SK-N-MC (cell line): ENCODE results near the gene ADAMTS17.
"Not testable (repeated sequence)": the region's sequence is repeated elsewhere in the genome, so short reads cannot be mapped to it uniquely, and the experiment has no call there.

Source experiments
- DNase-seq: peaks from one replicate; pipeline ENCODE4 v3.0.0-alpha.2; 2011; ENCODE audit warnings: low read depth, low spot score
- H3K27ac ChIP-seq: fragments of 200-600 bp; sonication (generic); 2 replicates; pipeline ENCODE4 v1.5.1; 2016; ENCODE audit warnings: mixed run types
- H3K36me3 ChIP-seq: fragments of 200-600 bp; sonication (generic); 2 replicates; pipeline ENCODE4 v1.6.1; 2017; ENCODE audit warnings: antibody characterized with exemption, low read length, mixed read lengths; ENCODE audit not compliant: insufficient read depth
- H3K4me3 ChIP-seq: fragments of 200-600 bp; sonication (generic); 2 replicates; pipeline ENCODE4 v1.5.1; 2016
- H3K9ac ChIP-seq: fragments of 200-600 bp; sonication (generic); 2 replicates; pipeline ENCODE4 v1.8.0; 2017; ENCODE audit warnings: mixed run types, mixed read lengths; ENCODE audit not compliant: insufficient read length
- H3K9me3 ChIP-seq: fragments of 200-600 bp; sonication (generic); 2 replicates; pipeline ENCODE4 v1.6.1; 2017; ENCODE audit warnings: low read depth, mild to moderate bottlenecking, antibody characterized with exemption, low read length, moderate library complexity, mixed read lengths
- EZH2 ChIP-seq: fragments of 200-600 bp; sonication (generic); IDR thresholded peaks from one replicate; pipeline ENCODE4 v1.6.1; 2017; ENCODE audit warnings: antibody characterized with exemption
- FOXP2 ChIP-seq: optimal IDR thresholded peaks from 2 replicates; pipeline ENCODE3; 2011; ENCODE audit warnings: mild to moderate bottlenecking, moderate library complexity; ENCODE audit not compliant: insufficient read depth; ENCODE audit errors: extremely low read length, control extremely low read depth
- POLR2AphosphoS5 ChIP-seq: IDR thresholded peaks from 2 replicates; pipeline ENCODE4 v1.6.1; 2012; ENCODE audit warnings: mild to moderate bottlenecking, low read depth, low read length, borderline replicate concordance

The ADAMTS17 gene

DNA sequence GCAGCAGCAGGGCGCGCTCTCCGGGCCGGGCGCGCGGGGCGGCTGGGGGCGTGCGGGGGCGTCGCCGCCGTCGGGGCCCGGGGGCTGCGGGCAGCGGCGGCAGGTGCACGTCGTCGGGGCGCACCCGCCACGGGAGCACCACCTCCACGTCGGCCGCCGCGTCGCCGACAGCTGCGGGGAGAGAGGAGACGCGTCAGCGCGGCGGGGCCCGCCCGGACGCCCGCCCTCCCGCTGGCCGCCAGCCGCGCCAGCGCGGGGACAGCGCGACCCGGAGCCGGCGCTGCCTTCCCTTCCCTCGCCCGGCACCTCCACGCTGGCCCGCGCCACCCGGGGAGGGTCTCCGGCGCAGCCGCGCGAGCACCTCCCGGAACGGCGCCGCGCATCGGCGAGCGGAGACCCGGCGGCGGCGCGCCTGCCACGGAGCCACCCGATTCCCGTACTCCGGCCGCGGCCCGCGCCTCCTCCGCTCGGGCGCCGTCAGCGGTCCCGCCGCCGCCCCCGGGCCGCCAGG lies 481 bp downstream of the ADAMTS17 start:
- peak overlapping the region; percentile 83 for H3K4me3 ChIP-seq
- no peaks in the 10 kb centered on the region for H3K36me3 ChIP-seq
- no peak overlapping the region for H3K27ac ChIP-seq
- H3K9me3 ChIP-seq, result no peaks in the 10 kb centered on the region
- H3K9ac ChIP-seq, result no peak overlapping the region
- TF ChIP-seq POLR2AphosphoS5 (no peak), FOXP2 (no peak), EZH2 (no peak)
- DNase-seq, result no peak

DNA sequence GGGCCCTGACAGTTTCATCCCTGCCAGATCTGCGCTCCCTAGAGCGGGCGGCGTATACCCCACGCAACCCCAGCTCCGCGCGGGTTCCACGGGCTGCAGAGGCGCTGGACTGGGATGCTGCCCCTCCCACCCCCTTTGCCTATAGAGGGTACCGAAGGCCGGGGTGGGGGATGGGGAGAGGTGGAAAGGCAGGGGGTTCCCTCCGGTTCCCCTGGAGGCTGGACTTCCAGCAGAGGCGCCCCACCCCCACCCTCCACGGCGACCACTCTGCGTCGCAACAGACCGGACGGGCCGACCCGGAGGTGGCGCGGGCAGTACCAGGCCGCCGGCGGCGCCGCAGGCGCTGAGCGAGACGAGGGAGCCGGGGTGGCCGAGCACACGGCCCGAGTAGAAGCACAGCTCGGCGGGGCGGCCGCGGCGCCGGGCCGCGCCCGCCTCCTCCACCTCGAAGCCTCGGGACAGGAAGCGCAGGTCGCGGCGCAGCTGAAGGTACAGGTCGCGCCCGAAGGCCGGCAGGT lies 995 bp downstream of the ADAMTS17 start:
- no peak overlapping the region for H3K27ac ChIP-seq
- no peak overlapping the region for H3K9ac ChIP-seq
- H3K4me3 ChIP-seq, result no peak overlapping the region
- DNase-seq, result no peak
- no peaks in the 10 kb centered on the region for H3K9me3 ChIP-seq
- TF ChIP-seq POLR2AphosphoS5 (no peak), EZH2 (no peak), FOXP2 (no peak)
- no peaks in the 10 kb centered on the region for H3K36me3 ChIP-seq

DNA sequence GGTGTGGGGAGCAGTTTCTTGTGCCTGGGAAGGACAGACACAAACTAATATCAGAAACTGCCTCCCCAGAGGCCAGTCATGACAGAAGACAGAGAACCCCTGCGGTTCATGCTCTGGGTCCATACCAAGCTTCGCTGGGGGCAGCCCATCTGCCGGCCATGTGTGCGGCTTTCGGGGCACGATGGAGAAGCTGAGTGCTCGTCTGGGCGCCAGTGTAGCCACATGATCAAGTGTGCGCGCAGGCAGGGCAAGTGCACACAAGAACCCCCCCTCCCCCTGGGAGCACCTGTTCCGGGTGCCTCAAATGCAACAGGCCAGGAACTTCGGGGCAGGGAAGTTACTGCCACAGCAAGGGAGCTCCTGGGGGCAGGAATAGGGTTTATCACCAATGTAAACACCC lies 1.8 kb downstream of the ADAMTS17 start:
- H3K27ac ChIP-seq, result no peak overlapping the region
- no peak overlapping the region for H3K4me3 ChIP-seq
- no peak for DNase-seq
- TF ChIP-seq FOXP2 (no peak), POLR2AphosphoS5 (no peak), EZH2 (no peak)
- no peaks in the 10 kb centered on the region for H3K36me3 ChIP-seq
- H3K9me3 ChIP-seq, result no peaks in the 10 kb centered on the region
- no peak overlapping the region for H3K9ac ChIP-seq

DNA sequence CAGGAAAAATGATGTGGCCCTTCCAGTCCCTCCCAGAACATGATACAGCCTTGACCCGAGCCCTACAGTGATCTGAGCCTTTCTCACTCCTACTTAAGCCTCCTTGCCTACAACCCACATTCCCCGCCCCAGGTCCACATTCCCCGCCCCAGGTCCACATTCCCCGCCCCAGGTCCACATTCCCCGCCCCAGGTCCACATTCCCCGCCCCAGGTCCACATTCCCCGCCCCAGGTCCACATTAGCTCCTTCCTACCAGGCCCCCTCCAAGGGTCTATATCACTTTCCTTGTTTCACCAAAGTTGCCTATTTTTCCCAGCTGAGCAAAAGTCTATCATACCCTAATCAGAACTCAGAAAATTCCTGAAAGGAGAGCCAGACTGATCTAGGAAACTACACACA lies 2.3 kb downstream of the ADAMTS17 start:
- not testable (repeated sequence) for H3K9me3 ChIP-seq, DNase-seq, H3K27ac ChIP-seq, H3K36me3 ChIP-seq, H3K9ac ChIP-seq, H3K4me3 ChIP-seq

DNA sequence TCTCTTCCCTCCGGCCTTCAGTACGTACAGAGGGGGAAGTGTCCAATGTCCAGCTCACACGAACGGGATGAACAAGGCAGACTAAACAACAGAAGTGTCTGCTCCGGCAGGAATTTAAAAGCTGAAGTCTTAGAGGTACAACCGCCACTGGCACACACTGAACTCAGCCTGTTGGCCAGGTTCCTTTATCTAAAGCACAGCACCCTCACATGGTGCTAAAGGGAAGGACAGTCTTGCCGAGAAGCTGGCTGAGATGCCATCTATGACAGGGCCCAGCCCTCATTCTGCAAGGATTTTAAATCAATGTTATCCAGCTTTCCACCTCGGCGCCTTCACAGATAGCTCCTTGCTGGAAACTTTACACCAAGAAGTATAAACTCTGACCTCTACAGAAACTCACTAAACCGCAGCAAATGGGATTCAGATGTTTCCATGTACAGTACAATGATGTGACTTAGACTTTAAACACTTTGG lies 2.8 kb downstream of the ADAMTS17 start:
- TF ChIP-seq POLR2AphosphoS5, result no peak
- TF ChIP-seq FOXP2, result no peak
- no peak for TF ChIP-seq EZH2
- Histone ChIP-seq H3K4me3 (no peak overlapping the region), H3K9me3 (no peaks in the 10 kb centered on the region), H3K36me3 (no peaks in the 10 kb centered on the region), H3K27ac (no peak overlapping the region), H3K9ac (no peak overlapping the region)
- DNase-seq, result no peak

DNA sequence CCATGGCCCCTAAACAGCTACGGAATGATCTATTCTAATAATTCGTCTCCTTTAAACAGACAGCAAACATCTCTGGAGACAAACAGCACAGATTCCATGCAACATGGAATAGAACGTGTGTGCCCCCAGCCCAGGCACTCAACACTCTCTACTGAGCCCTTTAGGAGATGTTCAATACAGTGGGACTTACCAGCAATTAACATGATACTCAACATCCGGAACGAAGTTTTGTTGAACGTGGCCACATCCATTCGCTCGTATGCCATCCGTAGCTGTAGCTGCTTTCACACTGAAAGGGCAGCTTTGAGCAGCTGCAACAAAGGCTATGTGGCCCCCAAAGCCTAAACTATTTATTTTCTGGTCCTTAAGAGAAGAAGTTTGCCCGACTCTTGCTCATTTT lies 3.5 kb downstream of the ADAMTS17 start:
- TF ChIP-seq POLR2AphosphoS5, result no peak
- no peak for TF ChIP-seq FOXP2
- TF ChIP-seq EZH2, result no peak
- DNase-seq, result no peak

DNA sequence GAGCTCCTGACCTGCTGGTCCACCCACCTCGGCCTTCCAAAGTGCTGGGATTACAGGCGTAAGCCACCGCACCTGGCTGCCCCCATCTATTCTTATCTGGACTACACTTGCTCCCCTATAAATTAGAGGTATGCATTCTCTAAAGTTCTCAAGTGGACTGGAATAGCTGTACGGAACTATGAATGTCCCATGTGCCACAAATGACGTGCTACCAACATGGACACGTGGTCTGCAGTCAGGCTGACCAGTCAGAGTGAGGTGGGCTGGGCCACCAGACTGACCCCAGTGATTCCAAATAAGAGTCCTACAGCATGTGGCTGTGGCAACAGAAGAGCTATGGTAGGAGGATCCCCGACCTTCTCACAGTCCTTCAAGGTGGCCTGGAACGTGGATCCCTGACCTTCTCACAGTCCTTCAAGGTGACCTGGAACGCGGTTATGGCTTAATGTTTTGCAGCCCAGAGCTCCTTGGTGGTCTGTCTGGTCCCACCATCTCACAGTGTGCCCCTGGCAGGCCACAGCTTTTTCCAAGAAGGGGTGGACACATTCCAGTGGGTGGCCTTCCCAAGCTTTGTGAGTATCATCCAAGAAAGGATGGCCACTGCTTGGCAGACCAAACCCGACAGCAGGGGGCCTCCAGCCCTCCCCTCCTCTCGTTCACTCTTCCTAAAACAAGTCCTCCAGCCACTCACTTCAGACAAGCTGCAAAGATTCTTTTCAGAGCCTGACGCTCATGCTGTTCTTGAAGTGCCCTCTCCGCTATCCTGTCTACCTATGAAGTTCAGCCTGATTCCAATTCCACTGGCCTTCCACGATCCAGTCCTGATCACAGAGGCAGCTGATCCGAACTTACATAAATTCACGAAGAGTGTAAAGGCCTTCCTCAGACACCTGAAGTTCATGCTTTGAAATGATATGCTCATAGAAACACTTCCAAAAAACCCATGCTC lies 4.4 kb downstream of the ADAMTS17 start:
- H3K36me3 ChIP-seq, result no peaks in the 10 kb centered on the region
- no peak for DNase-seq
- TF ChIP-seq POLR2AphosphoS5, result no peak
- no peak for TF ChIP-seq FOXP2
- TF ChIP-seq EZH2, result no peak
- no peak overlapping the region for H3K4me3 ChIP-seq
- H3K9ac ChIP-seq, result no peak overlapping the region
- no peak overlapping the region for H3K27ac ChIP-seq
- H3K9me3 ChIP-seq, result no peaks in the 10 kb centered on the region

More for the DNA sequence above, 3.5 kb downstream of the ADAMTS17 start:
- no peak overlapping the region for H3K4me3 ChIP-seq
- no peaks in the 10 kb centered on the region for H3K9me3 ChIP-seq
- no peak overlapping the region for H3K9ac ChIP-seq
- H3K27ac ChIP-seq, result no peak overlapping the region
- no peaks in the 10 kb centered on the region for H3K36me3 ChIP-seq

DNA sequence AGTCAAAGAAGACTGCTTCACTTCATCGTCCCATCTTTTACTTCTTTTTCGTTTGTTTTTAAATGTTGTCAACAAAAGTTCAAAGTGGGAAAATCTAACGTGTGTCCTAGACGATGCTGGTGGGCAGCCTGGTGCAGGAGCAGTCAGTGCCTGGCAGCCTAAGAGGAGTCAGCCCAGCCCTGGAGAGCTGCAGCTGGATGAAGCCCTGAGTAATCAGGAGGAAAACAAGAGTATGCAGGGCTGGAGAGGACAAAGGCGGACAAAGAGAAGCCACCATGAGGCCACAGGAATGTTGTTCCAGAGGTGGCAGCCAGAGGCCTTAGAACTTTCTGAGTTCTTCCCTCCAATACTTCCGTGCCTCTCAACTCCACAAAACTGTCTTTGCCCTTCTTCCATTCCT lies 5.7 kb downstream of the ADAMTS17 start:
- TF ChIP-seq FOXP2 (no peak), EZH2 (no peak), POLR2AphosphoS5 (no peak)
- Histone ChIP-seq H3K9me3 (no peaks in the 10 kb centered on the region), H3K36me3 (no peaks in the 10 kb centered on the region), H3K27ac (no peak overlapping the region), H3K4me3 (no peak overlapping the region), H3K9ac (no peak overlapping the region)
- DNase-seq, result no peak
